GM18526 (cell line): ENCODE data around the gene CIP2A.

Experiments
- POLR2A ChIP-seq: IDR thresholded peaks from 3 replicates; pipeline ENCODE4 v1.6.1; 2011; ENCODE audit not compliant: insufficient read length; ENCODE audit errors: extremely low read depth

Gene CIP2A

DNA sequence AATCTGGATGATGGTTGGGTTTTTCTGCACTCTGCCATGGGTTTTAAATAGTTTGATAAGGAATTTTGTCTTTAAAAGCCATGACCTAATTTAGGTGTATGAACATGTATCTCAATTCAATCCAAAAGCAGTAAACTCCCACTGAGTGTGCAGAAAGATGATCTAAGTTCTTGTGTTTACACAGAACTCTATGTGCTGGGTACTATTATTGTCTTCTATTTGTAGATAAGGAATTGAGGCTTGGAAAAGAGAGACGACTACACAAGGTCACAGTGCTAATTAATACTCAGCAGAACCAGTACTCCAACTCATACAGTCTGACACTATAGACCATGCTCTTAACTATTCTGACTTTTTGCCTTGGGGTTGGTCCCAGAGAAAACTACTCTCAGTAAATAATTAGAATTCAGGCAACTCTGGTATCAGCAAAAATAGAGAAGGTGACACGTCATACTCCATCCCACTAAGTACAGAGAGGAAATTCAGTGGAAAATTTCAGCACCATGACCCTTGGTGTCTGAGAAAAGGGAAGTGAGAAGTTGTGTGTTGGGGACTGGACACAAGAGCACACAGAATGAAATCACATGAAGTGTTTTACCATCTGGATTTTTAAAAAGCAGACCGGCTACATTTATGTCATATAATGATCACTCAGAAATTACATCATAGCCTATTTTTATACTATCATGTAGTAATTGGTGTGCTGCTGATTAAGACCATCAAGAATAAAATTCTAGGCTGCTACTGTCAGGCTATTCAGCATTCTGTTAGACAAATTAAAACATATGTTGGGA is 60.6 kb downstream of the CIP2A start:
- TF ChIP-seq POLR2A, result no peak

DNA sequence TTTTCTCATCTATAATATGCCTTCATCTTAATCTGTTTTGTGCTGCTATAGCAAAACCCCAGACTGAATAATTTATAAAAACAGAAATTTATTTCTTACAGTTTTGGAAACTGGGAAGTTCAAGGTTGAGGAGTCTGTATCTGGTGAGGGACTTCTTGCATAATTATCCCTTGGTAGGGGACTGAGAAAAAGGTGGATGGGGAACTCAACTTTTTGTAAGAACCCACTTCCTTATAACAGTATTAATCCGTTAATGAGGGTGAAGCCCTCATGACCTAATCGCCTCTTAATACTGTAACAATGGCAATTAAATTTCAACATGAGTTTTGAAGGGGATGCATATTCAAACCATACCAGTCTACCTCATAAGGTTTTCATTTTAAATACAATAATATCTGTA is 61.4 kb downstream of the CIP2A start:
- no peak for TF ChIP-seq POLR2A

DNA sequence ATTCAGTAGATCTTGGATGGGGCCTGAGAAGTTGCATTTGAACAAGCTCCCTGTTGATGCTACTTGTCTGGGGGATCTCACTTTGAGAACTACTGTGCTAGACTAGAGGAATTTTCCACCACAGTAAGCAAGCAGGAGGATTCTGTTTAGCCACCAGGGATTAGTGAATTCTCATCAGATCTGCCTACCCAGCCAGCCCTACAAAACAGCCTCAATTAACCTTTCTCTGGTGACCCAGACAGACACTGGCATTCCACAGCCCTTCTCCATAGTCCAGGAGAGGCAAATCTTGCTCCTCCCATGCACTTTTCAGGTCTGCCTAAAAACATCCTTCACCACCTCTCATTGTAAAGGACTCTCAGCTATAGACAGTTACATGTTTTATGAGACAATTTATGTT is 62.1 kb downstream of the CIP2A start:
- no peak for TF ChIP-seq POLR2A

DNA sequence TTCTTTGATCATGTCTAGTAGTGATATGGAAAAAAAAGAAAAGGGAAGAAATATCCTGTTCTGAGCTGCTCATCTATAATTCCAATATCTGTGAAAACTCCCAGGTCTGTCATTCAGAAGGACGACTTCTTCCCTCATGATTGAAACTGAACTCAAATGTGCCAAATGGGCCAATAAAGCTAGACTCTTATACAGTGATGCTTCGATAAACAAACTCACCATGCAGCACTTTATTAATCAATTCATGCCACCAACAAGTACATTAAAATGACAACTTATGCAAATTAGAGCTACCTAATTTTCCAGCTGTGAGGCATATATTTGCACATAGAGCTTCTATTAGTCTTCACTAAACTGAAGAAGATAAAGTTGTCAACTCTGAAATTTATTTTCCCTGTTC is 63.3 kb downstream of the CIP2A start:
- no peak for TF ChIP-seq POLR2A

DNA sequence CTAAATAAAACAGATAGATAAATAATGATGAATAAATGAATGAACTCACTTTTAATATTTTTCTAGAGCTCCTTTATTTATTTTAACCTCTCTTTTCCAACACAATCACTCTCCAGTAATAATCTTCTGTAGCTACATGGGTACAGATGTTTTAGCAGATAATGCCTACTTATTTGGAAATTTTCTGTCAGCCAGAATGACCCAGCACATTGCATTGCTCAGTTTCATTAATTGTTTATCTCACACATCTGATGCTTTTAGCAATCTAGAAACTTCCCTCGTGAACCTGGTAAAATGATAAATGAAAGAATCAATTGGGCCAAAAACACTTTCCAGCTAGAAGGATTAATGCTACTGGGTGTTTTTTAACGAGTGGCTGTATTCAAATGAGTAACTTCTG is 64.0 kb downstream of the CIP2A start:
- TF ChIP-seq POLR2A, result no peak

DNA sequence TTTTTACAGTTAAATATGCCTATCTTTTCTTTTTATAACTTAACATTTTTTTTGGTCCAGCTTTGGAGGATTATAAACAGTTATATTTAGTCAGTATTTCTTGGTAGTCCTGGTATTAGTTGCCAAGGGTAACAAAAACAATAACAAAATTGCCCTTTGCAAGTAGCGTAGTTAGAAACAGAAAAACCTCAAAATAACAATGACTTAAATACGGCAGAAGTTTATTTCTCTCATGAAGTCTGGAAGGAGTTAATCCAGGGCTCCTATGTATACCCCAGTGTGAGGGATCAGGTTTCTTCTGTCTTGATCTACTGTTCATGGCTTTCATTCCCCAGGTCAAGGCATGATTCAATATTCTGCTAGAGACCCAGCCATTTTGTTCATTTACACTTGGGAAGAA is 64.7 kb downstream of the CIP2A start:
- no peak for TF ChIP-seq POLR2A

DNA sequence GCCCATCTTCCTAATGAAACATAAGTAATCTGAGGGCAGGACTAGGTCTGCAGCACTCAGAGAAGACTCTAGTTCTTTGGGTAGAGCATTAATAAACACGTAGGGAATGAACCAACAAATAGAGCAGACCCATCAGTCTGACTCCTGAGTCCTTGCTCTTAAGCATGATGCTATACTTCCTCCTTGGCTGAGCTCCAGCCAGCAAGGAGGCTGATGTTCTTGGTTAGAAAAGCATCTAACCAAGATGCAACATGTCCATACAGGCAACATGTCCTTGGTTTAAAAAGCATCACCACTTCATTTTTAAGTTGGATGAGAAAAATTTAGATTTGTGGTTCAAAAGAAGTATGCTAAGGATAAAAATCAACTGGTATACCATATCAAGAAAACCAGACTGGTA is 70.3 kb downstream of the CIP2A start:
- TF ChIP-seq POLR2A, result no peak

DNA sequence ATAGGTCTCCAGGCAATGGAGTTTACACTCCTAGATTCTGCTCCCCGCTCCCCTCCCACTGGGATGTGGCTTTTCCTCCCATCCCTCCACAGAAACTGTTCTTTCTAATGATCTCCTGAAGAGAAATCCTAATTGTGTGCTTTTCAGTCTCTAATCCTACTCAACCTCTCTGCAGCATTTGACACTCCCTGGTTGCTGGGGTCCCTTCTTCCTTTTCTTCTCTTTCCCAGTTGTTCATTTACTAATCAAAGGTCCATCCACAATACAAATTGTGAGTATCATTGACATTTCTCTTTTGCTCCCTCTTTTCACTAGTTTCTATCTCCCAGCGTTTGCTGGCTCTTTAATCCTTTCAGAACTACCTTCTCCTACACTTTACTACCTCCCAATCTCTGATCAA is 72.4 kb downstream of the CIP2A start:
- no peak for TF ChIP-seq POLR2A

DNA sequence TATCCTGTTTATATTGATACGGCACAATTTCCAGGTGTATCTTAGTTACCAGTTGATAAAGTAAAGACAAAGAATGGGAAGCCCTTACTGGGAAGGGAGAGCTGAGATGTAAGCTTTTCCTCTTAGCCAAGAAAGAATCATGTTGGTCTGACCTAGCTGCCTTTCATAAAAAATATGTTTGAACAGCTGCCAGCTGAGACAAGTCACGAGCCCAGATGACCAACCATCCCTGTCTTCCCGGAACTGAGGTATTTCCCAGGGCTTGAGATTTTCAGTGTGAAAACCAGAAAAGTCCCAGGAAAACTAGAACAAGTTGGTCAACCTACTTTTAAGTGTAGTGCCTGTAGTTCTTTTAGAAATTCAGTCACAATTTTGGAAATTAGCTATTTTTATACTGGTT is 75.3 kb downstream of the CIP2A start:
- no peak for TF ChIP-seq POLR2A

DNA sequence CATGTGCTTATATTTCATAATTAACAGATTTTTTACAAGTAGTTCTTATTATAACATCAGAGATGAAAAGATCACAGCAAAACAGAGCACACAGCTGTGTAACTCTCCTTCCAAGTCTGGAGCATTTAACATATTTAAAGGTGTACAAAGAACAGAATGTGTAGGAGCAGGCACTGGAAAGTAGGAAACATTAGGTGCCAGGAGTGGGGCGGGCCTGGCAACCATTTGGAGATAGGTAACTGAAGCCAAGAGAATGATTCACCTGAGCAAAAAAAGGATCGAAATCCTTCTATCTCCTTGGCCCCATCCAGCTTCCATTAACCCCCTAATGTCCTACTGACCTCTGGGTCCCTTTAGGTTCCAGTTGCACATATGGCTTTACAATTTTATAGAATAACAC is 76.6 kb downstream of the CIP2A start:
- TF ChIP-seq POLR2A, result no peak

DNA sequence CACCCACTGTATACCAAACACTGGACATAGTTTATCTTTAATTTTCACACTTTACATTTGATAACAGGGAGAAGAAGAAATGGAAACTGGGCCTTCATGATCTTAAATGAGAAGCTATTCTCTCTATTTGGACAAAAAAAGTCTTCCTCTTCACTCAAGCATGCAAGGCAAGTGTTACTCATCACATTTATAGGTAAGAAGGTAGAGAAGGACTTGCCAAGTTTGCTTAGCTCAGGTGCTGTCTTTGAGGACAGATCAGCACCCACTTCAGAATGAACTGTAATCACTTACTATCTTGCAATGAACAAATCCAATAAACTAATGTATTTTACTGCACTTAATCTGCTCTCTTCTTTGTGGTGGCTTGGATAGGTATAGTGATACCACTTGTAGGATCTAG is 77.7 kb downstream of the CIP2A start:
- TF ChIP-seq POLR2A, result no peak

DNA sequence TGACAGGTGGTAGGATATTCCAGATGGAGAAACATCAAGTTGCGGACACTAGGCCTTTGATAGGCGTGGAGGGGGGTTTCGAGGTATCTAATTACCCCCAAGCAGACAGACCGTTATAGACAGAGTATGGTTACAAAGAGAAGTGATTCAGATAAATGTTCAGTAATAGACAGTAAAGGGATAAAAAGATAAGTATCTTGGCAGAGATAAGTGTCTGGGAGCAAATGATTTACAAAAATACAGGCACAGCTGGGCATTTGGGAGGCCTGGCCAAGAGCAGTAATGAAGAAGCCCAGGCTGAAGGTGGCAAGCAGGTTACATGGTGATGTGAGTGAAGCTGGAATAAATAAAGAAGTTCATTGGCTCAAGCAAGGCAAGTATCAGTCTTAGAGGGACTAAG is 78.2 kb downstream of the CIP2A start:
- no peak for TF ChIP-seq POLR2A

DNA sequence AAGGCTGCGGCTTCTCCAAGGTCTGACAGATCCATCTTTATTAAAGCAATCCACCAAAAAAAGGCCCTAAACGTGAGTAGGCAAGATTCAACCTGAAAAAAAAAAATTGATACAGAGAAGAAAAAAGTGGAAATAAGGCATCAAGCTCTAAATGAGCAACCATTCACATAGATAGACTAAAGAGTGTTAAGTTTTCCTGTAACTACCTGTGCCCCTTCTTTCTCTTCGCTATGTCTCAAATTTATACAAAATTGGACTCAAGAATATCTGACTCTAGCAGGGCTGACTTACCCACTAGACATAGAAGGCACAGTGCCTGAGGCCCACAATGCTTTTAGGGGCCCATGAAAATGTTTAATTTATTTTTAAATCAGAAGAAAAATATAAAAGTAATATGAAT is 78.7 kb downstream of the CIP2A start, which contains the start of gene MYH15:
Gene MYH15 (minus strand): TSS at position 101 of the 400 bp plus-strand sequence. CDS start 66 bp downstream, at position 35.
- no peak for TF ChIP-seq POLR2A

DNA sequence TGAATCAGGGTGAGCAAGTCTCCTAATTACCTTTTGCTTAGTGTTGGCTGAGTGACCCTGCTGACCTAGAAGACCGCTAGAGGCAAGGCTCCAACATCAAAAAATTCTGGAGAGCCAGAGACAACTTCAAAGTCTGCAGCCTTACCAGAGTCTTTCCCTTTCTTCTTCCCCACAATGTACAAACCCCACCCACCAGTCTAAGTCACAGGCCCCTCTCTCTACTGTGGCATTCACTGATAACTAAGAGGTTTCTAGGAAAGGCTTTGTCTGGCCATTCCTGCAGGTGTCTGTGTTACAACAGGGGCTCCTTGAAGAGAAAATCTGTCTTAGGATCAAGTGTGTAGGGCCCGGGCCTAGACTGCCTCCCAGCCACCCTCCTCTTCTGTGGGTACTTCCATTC is 79.4 kb downstream of the CIP2A start:
- no peak for TF ChIP-seq POLR2A

DNA sequence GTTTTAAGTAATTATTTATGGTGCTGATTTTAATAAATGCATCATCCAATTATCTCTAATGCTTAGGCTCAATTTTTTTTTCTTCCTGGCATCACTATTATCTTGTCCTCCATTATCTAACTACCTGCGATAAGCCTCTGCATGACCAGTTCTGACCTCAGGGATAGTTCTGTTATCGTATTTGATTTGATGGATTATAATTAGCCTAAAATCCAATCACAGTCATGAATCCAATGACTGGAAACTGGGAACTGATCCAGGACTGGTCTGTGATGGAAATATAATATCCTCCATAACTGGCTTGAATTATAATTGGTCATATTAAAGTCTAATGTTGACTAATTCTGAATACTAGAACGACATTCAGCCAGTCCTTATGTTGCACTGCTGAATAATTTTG is 80.0 kb downstream of the CIP2A start:
- no peak for TF ChIP-seq POLR2A

DNA sequence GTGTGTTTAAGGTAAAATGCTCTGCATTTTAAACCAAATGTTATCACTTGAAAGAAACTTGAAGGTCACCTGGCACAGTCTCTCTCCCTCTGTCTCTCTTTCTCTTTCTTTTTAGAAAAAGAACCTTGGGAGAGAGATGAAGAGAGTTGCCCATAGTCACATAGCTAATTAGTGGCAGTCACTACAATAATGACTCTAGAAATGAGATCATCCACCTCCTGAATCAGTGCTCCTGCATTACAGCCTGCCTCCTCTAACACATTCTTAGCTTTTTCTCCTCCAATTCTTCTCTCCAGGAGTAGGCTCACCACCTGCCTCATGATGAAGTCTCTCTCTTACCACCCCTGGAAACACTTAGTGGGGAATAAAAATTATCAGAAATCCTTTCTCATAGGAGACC is 81.3 kb downstream of the CIP2A start:
- no peak for TF ChIP-seq POLR2A

DNA sequence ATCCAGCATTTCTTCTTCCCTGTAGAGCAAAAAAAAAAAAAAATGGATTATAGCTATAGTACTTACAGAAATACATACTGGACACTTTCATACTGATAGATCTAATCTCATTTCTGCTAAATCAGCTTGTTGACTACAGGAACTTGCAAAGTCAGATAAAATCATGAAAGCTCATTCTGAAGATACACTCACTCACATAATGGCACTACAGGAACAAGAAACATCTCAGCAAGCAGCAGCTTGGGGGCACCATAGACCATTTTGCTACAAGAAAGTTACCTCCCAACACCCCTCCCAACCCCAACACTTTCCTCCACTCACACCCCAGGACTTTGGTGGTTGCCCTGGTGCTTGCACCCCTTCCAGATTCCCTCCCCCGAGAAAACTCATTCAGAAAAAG is 83.4 kb downstream of the CIP2A start:
- TF ChIP-seq POLR2A, result no peak

DNA sequence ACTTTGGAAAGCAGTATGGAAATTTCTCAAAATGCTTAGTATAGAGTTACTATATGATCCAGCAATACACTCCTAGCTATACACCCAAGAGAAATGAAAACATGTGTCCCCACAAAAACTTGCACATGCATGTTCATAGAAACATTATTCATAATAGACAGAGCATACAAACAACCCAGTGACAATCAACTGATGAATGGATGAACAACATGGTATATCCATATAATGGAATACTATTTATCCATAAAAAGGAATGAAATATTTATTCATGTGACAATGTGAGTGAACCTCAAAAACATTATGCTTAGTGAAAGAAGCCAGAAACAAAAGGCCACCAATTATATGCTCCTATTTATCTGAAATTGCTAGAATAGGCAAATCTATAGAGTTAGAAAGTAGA is 85.5 kb downstream of the CIP2A start:
- TF ChIP-seq POLR2A, result no peak

DNA sequence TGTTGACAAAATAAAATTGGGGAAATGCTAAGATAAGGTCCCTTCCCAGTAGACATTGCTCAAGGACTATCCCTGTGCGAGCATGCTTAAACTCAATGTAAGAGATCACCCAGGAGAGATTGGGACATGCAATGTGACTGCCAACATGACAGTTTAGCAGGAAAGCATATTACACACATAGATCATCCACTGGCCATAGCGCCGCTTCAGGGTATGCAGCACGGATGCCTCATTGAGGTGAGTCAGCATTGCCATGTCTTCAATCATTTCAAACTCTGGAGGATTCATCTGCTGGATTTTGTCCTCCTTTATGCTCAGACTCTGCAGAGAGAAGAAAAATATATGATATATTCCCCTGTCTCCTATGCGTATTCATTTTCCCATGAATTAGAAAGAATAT is 87.7 kb downstream of the CIP2A start:
- TF ChIP-seq POLR2A, result no peak
